HepG2 (cell line): ENCODE measurements around the gene CLPTM1. TPM values are rescaled to one million over a fixed set of nuclear protein-coding genes. Genes with fewer than 3 reads are reported as not detected.

Experiments
- SOX13 ChIP-seq, 3 experiments: fragments of 450-650 bp in 1 of 3; sonication (generic) in 1 of 3; formaldehyde crosslinking in 1 of 3; IDR thresholded peaks in 2 of 3; conservative IDR thresholded peaks in 1 of 3; 2 replicates each; pipeline versions ENCODE4 v1.5.0 to v1.6.1; 2016 to 2020; ENCODE audit warnings: antibody characterized with exemption in 1 of 3, mild to moderate bottlenecking in 1 of 3, missing compliant biosample characterization in 1 of 3, missing genetic modification reagents in 1 of 3, moderate library complexity in 1 of 3
- ZNF331 ChIP-seq: sonication (generic); formaldehyde crosslinking; IDR thresholded peaks from 2 replicates; pipeline ENCODE4 v1.4.0; 2020; ENCODE audit warnings: missing genetic modification reagents
- ZSCAN25 ChIP-seq: sonication (generic); formaldehyde crosslinking; IDR thresholded peaks from 2 replicates; pipeline ENCODE4 v1.8.0; 2022; ENCODE audit warnings: mild to moderate bottlenecking, missing genetic modification reagents
- ZSCAN29 ChIP-seq: sonication (generic); formaldehyde crosslinking; conservative IDR thresholded peaks from 2 replicates; pipeline ENCODE4 v1.4.0; 2020; ENCODE audit warnings: mild to moderate bottlenecking, missing genetic modification reagents
- polyA plus RNA-seq, 8 experiments: library from polyadenylated mRNA; depleted of rRNA in 3 of 8; stranded (reverse) in 7 of 8; unstranded in 1 of 8; fragments of >200 nt; fragmentation: Illumina TruSeq in 4 of 8; extraction: Trizol in 4 of 8; gene quantifications; 2 replicates each; pipeline versions ENCODE4 v1.2.1 to v1.2.3, GENCODE V29; 2011 to 2016; ENCODE audit warnings: low read depth in 4 of 8, missing spikeins in 1 of 8, mixed read lengths in 1 of 8; ENCODE audit not compliant: insufficient read depth in 1 of 8
- total RNA-seq, 5 experiments: library from RNA; depleted of rRNA; stranded (reverse); fragments of >200 nt; fragmentation: Illumina TruSeq; extraction: Trizol; gene quantifications; 2 replicates each; pipeline ENCODE4 v1.2.3, GENCODE V29; 2016; ENCODE audit warnings: low read depth in 1 of 5
- TF ChIP-seq, protein P1 (sequence below), 2 experiments: sonication (generic) in 1 of 2; formaldehyde crosslinking in 1 of 2; IDR thresholded peaks; 2 replicates each; pipeline versions ENCODE4 v1.6.1 to v1.9.0; 2014 to 2022; ENCODE audit warnings: antibody characterized with exemption in 1 of 2, borderline replicate concordance in 1 of 2, inconsistent platforms in 1 of 2, low read depth in 1 of 2, missing genetic modification reagents in 1 of 2
- TF ChIP-seq, protein P2 (sequence below): sonication (generic); formaldehyde crosslinking; IDR thresholded peaks from 2 replicates; pipeline ENCODE4 v1.4.0; 2020; ENCODE audit warnings: mild to moderate bottlenecking, low read depth, missing genetic modification reagents
- TF ChIP-seq, protein P3 (sequence below): sonication (generic); formaldehyde crosslinking; IDR thresholded peaks from 2 replicates; pipeline ENCODE4 v1.4.0; 2020; ENCODE audit warnings: missing genetic modification reagents
- TF ChIP-seq, protein P4 (sequence below): sonication (generic); formaldehyde crosslinking; IDR thresholded peaks from 2 replicates; pipeline ENCODE4 v1.9.0; 2022; ENCODE audit warnings: low read depth, missing genetic modification reagents
- TF ChIP-seq, protein P5 (sequence below): sonication (generic); formaldehyde crosslinking; IDR thresholded peaks from 2 replicates; pipeline ENCODE4 v1.5.0; 2020; ENCODE audit warnings: mild to moderate bottlenecking, missing genetic modification reagents, borderline replicate concordance

The CLPTM1 gene
- total and polyA plus RNA-seq, 2 of the 13 experiments (the other 11 are each of a cell fraction or from before 2014, with no cell fraction given): 34.9 to 42.8 TPM

DNA sequence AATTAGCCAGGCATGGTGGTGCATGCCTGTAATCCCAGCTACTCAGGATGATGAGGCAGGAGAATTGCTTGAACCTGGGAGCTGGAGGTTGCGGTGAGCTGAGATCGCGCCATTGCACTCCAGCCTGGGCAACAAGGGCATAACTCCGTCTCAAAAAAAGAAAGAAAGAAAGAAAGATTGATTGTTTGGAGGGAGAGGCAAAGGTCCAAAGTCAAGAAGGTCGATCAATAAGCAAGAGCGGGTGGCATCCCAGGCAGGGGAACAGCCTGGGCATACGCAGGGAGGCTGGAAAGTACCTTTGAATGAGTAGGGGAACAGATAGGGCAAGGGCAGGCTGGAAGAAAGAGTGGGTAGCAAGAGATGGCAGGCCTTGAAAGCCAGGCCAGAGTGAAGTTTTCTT is 25.1 kb upstream of the CLPTM1 start (continued):
- TF ChIP-seq, protein P1, sequence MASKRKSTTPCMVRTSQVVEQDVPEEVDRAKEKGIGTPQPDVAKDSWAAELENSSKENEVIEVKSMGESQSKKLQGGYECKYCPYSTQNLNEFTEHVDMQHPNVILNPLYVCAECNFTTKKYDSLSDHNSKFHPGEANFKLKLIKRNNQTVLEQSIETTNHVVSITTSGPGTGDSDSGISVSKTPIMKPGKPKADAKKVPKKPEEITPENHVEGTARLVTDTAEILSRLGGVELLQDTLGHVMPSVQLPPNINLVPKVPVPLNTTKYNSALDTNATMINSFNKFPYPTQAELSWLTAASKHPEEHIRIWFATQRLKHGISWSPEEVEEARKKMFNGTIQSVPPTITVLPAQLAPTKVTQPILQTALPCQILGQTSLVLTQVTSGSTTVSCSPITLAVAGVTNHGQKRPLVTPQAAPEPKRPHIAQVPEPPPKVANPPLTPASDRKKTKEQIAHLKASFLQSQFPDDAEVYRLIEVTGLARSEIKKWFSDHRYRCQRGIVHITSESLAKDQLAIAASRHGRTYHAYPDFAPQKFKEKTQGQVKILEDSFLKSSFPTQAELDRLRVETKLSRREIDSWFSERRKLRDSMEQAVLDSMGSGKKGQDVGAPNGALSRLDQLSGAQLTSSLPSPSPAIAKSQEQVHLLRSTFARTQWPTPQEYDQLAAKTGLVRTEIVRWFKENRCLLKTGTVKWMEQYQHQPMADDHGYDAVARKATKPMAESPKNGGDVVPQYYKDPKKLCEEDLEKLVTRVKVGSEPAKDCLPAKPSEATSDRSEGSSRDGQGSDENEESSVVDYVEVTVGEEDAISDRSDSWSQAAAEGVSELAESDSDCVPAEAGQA (IDR thresholded peaks at IDR 0.05; ENCODE audit: low read depth): no peak
- TF ChIP-seq, protein P1 (CRISPR knock-in tag; IDR thresholded peaks at IDR 0.05; ENCODE audit: borderline replicate concordance): no peak
- TF ChIP-seq, protein P2, sequence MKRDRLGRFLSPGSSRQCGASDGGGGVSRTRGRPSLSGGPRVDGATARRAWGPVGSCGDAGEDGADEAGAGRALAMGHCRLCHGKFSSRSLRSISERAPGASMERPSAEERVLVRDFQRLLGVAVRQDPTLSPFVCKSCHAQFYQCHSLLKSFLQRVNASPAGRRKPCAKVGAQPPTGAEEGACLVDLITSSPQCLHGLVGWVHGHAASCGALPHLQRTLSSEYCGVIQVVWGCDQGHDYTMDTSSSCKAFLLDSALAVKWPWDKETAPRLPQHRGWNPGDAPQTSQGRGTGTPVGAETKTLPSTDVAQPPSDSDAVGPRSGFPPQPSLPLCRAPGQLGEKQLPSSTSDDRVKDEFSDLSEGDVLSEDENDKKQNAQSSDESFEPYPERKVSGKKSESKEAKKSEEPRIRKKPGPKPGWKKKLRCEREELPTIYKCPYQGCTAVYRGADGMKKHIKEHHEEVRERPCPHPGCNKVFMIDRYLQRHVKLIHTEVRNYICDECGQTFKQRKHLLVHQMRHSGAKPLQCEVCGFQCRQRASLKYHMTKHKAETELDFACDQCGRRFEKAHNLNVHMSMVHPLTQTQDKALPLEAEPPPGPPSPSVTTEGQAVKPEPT: no peak
- TF ChIP-seq ZNF331 (CRISPR knock-in tag): no peak
- no peak for TF ChIP-seq ZSCAN25
- TF ChIP-seq SOX13 (IDR thresholded peaks at IDR 0.05): no peak
- TF ChIP-seq SOX13 (CRISPR knock-in tag; conservative IDR thresholded peaks at IDR 0.05 in 1 of 2, IDR thresholded peaks at IDR 0.05 in 1 of 2): peak in 1 of 2 experiments; percentile 34; a peak in 1 of 4 replicates
- TF ChIP-seq ZSCAN29 (CRISPR knock-in tag): no peak
- TF ChIP-seq, protein P3, sequence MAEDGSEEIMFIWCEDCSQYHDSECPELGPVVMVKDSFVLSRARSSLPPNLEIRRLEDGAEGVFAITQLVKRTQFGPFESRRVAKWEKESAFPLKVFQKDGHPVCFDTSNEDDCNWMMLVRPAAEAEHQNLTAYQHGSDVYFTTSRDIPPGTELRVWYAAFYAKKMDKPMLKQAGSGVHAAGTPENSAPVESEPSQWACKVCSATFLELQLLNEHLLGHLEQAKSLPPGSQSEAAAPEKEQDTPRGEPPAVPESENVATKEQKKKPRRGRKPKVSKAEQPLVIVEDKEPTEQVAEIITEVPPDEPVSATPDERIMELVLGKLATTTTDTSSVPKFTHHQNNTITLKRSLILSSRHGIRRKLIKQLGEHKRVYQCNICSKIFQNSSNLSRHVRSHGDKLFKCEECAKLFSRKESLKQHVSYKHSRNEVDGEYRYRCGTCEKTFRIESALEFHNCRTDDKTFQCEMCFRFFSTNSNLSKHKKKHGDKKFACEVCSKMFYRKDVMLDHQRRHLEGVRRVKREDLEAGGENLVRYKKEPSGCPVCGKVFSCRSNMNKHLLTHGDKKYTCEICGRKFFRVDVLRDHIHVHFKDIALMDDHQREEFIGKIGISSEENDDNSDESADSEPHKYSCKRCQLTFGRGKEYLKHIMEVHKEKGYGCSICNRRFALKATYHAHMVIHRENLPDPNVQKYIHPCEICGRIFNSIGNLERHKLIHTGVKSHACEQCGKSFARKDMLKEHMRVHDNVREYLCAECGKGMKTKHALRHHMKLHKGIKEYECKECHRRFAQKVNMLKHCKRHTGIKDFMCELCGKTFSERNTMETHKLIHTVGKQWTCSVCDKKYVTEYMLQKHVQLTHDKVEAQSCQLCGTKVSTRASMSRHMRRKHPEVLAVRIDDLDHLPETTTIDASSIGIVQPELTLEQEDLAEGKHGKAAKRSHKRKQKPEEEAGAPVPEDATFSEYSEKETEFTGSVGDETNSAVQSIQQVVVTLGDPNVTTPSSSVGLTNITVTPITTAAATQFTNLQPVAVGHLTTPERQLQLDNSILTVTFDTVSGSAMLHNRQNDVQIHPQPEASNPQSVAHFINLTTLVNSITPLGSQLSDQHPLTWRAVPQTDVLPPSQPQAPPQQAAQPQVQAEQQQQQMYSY (CRISPR knock-in tag): no peak
- TF ChIP-seq, protein P4, sequence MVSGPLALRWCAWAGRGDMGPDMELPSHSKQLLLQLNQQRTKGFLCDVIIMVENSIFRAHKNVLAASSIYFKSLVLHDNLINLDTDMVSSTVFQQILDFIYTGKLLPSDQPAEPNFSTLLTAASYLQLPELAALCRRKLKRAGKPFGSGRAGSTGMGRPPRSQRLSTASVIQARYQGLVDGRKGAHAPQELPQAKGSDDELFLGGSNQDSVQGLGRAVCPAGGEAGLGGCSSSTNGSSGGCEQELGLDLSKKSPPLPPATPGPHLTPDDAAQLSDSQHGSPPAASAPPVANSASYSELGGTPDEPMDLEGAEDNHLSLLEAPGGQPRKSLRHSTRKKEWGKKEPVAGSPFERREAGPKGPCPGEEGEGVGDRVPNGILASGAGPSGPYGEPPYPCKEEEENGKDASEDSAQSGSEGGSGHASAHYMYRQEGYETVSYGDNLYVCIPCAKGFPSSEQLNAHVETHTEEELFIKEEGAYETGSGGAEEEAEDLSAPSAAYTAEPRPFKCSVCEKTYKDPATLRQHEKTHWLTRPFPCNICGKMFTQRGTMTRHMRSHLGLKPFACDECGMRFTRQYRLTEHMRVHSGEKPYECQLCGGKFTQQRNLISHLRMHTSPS: peak; percentile 94
- TF ChIP-seq, protein P5, sequence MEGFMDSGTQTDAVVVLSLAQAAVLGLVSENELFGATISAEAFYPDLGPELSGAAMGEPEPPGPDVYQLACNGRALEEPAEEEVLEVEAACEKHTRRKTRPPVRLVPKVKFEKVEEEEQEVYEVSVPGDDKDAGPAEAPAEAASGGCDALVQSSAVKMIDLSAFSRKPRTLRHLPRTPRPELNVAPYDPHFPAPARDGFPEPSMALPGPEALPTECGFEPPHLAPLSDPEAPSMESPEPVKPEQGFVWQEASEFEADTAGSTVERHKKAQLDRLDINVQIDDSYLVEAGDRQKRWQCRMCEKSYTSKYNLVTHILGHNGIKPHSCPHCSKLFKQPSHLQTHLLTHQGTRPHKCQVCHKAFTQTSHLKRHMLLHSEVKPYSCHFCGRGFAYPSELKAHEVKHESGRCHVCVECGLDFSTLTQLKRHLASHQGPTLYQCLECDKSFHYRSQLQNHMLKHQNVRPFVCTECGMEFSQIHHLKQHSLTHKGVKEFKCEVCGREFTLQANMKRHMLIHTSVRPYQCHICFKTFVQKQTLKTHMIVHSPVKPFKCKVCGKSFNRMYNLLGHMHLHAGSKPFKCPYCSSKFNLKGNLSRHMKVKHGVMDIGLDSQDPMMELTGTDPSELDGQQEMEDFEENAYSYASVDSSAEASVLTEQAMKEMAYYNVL (CRISPR knock-in tag): peak; percentile 98
